Fibroblast of villous mesenchyme (primary cell): Measurements from ENCODE around the gene FRMPD2. TPM values are rescaled to one million over a fixed set of nuclear protein-coding genes. Genes with fewer than 3 reads are reported as not detected.

Source experiments
- DNase-seq: peaks from one replicate; pipeline ENCODE4 v3.0.0-alpha.2; 2010; ENCODE audit warnings: low read depth
- H3K4me3 ChIP-seq: 2 replicates; pipeline ENCODE4 v1.5.1; 2011; ENCODE audit warnings: low read depth, mild to moderate bottlenecking, low read length
- CTCF ChIP-seq: IDR thresholded peaks from 2 replicates; pipeline ENCODE4 v1.5.1; 2012; ENCODE audit warnings: low read depth, mild to moderate bottlenecking, low read length; ENCODE audit not compliant: insufficient read depth
- total RNA-seq: library from RNA; depleted of rRNA; stranded (reverse); fragments of >200 nt; gene quantifications from 2 replicates; pipeline ENCODE4 v1.2.3, GENCODE V29; 2012

The FRMPD2 gene
- total RNA-seq, 1 donor, result under 0.01 TPM

GRCh38 chr10:48197236-48197899, 77.1 kb downstream of the FRMPD2 start:
- DNase-seq, result no peak
- no peak for TF ChIP-seq CTCF
- H3K4me3 ChIP-seq, result no peak overlapping the region

GRCh38 chr10:48195803-48196202, 78.7 kb downstream of the FRMPD2 start:
- DNase-seq, result no peak
- TF ChIP-seq CTCF, result no peak
- no peak overlapping the region for H3K4me3 ChIP-seq

GRCh38 chr10:48194830-48195229, 79.7 kb downstream of the FRMPD2 start:
- TF ChIP-seq CTCF, result no peak
- H3K4me3 ChIP-seq, result no peak overlapping the region
- DNase-seq, result no peak

- H3K4me3 ChIP-seq, result no peak overlapping the region
- no peak for TF ChIP-seq CTCF
- no peak for DNase-seq
These were observed 80.9 kb downstream of the FRMPD2 start for GRCh38 chr10:48193556-48193955.

GRCh38 chr10:48192881-48193450, 81.5 kb downstream of the FRMPD2 start:
- DNase-seq, result no peak
- TF ChIP-seq CTCF, result no peak
- no peak overlapping the region for H3K4me3 ChIP-seq

- no peak for DNase-seq
- H3K4me3 ChIP-seq, result no peak overlapping the region
- no peak for TF ChIP-seq CTCF
These were observed 86.6 kb downstream of the FRMPD2 start for GRCh38 chr10:48187713-48188485.
